Activated CD4-positive, alpha-beta T cell treated with anti-CD3 and anti-CD28 coated beads, Interleukin-2, amount 50 U/mL, for 24 hours (primary cell): ENCODE data around the gene USP37.

Experiments
- DNase-seq, 2 donors: peaks; one replicate each; pipeline ENCODE4 v3.0.0-alpha.2; 2020; ENCODE audit warnings: low read depth in 1 of 2, low spot score in 1 of 2

Gene USP37

DNA sequence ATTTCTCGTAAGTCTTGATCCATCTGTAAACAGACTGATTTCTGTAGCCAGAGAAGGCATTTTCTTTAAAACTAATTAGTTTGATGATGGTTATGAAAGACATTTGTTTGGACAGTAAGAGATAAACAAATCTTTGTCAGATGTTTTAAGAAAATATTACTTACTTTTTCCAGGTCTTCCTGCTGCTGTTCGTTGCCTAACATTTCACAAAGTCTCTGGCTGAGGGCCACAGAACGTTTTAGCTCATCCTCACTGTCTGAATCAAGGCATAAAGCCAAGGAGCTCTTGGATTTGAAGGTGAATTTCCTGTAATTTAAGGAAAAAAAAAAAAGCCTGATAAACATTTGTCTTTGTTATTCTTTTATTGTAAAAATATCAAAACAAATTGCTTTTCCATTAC is 91.5 kb downstream of the USP37 start:
- no peak for DNase-seq

DNA sequence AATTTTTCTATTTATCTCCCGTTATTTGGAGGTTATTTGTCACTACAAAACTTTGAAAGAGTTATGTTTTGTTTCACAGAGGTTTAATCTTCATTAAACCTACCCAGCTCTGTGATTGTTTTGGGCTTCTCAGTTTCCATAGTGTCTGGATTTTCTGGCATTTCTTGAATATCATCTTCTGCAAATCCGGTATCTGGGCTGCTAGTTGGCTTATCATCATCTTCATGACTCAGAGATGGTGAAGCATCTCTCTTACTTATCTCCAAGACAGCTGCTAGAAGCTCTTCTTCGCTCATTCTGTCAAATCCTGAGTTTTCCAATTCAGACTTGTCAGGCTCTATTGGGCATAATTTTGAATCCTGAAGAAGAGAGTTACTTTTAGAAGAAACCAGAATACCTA is 93.6 kb downstream of the USP37 start:
- no peak for DNase-seq

DNA sequence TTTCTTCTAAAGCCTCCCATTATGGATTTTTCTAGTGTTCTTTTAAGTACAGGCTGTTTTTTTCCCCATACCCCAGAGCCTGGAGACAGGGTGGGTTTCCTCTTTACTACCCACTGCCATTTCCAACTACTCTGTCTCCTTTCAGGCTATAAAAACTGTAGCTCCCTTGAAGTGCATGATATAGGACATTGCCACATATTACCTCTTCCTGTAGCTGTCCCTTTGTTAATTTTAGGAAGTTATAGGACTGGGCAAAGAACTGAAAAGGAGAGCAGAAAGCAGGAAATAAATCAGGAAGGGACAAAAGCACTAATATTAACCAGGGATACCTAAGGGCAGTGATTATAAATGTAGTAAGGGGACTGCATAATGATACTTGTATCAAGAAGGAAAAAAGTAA is 95.2 kb downstream of the USP37 start:
- DNase-seq, result no peak

DNA sequence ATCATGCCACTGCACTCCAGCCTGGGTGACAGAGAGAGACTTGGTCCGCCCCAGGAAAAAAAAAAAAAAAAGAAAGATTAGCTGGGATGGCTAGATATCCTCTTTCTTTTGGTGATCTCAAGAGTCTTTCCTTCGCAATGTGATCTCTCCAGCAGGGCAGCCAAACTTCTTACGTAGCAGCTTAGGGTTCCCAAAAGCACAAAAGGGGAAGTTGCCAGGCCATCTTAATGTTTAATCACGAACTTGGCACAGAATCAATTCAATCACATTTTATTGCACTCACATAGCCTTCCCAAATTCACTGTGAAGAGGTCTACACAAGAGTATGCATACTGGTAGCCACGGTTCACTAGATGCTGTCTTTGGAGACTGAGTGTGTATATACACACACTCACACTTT is 96.2 kb downstream of the USP37 start:
- no peak for DNase-seq

DNA sequence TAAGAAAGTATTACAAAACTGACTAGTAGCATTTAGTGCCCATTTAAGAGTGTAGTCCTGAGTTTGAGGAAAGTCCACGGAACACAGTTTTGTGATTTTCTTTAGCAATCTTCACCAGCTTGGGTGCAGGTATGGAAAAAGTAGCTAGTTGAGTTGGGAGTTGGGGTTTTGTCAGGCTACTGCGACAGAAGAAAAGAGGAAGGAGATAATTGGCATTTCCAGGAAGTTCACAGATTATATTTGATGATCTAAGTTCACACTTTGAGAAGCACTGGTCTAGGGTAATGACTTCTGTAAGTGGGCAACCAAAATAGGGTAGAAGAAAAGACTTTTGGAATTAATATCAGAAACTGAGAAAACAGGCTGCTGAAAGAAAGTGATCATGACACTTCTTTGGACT is 97.1 kb downstream of the USP37 start:
- DNase-seq, result no peak

DNA sequence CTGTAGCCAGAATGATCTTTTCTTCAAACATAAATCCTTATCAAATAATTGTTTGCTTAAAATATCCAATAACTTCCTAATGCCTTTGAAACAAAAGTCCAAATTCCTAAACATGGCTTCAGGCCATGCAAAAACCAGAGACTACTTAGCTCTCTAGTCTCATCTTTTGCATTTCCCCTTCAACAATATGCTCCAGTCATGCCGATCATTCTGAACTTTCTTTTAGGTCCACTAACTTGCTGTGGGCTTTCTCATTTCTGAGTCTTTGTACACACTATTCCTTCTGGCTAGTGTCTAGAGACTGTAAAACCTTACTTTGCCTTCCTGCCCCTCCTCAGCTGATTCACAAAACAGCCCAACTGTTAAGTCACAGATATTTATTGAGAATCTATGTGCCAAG is 97.7 kb downstream of the USP37 start:
- no peak for DNase-seq

DNA sequence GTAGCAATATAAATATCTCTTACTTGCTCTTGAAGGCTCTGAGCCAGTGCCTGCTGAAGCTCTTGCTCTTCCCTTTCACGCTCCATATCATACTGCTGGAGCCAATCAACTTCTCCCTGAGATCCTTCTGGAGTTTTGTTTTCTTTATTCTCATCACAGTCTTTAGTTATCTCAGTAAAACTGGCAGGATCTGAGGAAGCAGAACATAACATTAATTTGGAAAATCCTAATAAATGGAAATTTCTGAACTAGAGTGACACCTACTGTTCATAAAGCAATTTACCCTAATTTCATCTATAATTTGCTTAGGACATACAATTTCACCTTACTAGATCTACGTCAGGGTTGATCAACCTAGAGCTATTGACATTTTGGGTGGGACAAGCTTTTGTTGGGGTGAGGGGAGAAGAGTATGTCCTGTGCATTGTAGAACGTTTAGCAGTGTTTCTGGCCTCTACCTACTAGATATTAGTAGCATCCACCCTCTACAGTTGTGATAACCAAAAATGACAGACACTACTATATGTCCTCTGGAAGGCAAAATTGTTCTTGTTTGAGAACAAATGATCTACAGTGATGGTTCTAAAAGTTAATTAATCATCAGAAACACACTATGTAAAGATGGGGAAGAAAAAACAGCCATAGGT is 102.0 kb downstream of the USP37 start:
- DNase-seq, result no peak

DNA sequence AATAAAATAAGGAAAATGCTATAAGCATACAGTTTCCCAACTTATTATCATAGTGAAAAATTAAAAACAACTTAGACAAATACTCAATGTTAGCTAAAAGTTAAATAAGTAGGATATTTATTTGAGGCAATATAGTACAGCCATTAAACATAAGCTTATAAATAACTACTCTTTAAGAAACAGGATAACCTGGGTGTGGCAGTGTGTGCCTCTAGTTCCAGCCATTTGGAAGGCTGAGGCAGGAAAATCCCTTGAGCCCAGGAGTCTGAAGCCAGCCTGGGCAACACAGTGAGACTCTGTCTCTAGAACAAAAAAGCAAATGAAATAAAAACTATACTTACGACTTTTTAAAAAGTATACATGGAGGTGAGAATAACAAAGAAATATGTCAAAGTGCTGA is 109.6 kb downstream of the USP37 start:
- no peak for DNase-seq

DNA sequence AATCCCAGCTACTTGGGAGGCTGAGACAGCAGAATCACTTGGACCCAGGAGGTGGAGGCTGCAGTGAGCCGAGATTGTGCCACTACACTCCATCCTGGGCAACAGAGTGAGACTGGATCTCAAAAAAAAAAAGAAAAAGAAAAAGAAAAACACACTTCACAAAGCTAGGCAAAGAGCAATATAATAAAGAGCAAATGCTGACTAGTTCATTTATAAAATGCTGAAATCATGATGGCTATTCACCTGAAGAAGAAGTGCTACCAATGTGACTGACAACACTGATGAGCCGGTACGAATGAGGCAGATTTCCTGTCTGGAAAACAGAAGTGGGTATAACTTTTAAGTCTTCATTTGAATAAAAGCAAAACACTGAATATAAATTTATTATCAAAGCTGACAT is 111.3 kb downstream of the USP37 start:
- DNase-seq, result no peak

DNA sequence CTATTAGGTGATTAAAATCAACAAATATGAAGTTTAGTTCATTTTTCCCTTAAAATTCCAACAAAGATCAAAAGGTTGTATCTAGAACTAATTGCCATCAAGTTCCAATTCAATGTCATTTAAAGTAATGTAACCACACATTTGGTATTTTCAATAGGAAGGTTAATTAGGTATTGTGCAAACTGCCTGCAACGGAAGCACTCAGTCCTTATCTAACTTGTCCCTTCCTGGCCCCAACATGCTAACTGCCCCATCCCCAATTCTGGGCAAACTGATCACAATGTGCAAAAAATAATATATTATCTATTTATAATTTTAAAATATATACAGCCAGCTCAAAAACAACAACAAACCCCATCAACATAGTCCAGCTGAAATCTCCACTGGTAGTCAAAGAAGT is 116.1 kb downstream of the USP37 start:
- DNase-seq, result no peak

DNA sequence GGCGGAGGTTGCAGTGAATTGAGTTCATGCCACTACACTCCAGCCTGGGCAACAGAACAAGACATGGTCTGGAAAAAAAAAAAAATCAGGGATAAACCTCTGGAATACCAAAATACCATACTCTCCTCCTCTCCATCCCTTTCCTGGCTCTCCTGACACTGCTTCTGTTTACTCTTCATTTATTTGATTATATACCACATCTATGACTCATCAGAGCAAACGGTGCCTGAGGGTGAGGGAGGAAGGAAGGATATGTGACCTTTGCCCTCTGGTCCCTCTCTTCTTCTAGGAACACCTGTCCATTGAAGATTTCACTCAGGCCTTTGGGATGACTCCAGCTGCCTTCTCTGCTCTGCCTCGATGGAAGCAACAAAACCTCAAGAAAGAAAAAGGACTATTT is 119.2 kb downstream of the USP37 start:
- DNase-seq, result no peak

DNA sequence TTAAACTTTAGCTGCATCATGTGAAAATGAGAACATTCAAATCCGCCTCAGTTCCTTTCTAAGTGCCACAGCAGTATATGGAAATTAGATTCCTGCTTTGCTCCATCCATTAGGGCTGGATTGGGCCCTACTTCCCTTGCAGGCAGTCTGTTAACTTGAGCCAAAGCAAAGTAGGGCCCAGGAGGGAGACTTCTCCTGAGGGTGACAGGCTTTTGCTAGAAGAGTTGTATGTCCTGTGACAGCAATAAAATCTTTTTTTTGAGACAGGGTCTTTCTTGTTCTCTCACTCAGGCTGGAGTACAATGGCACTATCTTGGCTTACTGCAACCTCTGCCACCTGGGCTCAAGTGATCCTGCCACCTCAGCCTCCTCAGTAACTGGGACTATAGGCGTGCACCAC is 121.1 kb downstream of the USP37 start:
- DNase-seq, result no peak

DNA sequence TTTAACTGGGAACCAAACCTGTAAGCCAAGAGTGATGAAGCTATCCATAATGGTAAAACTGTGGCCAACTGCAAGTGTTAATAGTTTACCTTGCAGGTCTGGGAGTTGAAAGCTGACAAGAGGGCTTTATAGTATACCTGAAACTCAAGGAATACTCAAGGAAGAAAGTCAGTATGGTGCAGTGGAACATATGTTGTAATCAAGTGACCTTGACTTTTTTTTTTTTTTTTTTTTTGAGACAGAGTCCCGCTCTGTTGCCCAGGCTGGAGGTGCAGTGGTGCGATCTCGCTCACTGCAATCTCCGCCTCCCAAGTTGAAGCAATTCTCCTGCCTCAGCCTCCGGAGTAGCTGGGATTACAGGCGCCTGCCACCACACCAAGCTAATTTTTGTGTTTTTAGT is 121.6 kb downstream of the USP37 start:
- DNase-seq, result no peak

DNA sequence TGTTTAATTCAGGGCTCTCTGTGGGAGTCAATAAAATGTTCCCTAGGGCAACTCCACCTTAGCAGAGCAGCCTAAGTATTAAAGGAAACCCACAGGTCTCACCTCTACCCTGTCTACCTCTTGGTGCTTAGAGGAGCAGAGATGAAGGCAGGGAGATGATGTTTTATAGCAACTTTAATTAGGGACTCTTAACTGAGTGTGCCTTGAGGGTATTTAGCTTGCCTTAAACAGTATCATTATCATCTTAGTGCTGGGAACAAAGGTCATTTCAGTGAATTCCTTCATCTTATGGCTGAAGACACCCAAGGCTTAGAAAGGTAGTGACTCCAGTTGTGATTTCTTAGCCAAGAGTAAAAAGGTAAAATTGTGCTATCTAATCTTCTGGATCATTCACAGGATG is 122.5 kb downstream of the USP37 start:
- no peak for DNase-seq

DNA sequence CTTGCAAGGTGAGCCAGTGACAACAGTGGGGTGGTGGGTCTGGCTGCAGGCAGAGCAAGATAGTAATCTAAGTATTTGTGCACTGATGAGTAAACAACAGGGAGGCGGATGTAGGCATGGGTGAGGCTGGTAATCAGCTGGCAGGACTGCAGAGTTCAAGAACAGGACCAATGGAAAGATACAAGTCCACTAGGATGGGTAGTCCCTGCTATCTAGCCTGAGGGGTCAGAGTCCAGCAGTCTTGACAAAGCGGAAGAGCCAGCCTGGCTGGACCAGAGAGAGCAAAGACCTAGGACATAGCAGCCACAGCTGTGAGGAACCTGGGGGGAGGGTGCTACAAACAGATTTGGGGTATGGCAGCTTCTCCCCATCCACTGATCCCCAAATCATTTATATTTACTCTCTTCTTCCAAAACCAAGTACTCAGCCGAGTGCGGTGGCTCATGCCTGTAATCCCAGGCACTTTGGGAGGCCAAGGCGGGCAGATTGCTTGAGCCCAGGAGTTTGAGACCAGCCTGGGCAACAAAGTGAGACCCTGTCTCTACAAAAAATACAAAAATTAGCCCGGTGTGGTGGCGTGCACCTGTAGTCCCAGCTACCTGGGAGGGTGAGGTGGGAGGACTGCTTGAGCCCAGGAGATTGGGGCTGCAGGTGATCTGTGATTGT is 123.3 kb downstream of the USP37 start:
- DNase-seq, result no peak

DNA sequence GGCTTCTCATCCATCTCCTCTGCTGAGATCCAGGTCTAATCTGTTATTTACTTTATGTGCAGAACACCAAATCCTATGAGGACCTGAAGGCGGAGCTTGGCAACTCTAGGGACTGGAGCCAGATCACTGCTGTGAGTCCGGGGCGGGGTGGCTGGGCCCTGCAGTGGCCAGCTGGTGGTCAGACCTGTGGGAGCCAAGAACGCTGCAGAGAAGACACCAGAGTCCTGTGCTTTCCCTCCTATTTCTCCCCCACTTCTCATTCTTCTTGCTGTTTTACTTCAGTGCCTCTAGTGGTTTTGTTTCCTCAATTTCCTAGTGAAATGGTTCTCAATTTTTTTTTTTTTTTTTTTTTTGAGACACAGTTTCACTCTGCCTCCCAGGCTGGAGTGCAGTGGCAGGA is 129.6 kb downstream of the USP37 start:
- DNase-seq, result no peak

DNA sequence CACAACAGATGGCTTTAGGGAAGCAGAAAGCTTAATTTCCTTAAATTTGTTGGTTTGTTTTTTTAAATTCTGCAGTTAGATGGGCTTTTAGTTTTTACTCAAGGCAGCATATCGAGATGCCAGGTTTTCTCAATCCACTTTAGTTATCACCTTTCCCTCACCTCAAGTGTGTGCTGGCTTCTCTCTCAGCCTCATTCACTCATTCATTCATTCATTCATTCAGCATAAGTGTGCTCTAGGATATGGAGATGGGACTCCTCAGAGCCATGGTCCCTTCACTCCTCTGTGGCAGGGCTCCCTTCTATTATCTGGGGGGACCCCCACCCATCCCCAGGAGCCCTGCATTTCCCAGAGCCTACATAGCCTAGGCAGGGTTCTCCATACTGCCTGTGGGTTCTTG is 130.2 kb downstream of the USP37 start:
- DNase-seq, result no peak

DNA sequence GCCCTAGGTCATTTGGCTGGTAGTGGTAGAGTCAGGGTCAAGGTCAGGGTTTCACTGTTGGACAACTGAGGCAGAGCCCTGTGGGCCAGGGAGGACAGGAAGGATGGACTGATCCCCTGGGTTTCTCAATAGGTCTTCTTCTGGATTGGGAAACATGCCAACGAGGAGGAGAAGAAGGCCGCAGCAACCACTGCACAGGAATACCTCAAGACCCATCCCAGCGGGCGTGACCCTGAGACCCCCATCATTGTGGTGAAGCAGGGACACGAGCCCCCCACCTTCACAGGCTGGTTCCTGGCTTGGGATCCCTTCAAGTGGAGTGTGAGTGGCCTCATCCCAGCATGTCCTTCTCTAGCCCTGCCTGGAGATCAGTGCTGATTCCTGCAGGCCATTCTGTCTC is 131.2 kb downstream of the USP37 start:
- no peak for DNase-seq

DNA sequence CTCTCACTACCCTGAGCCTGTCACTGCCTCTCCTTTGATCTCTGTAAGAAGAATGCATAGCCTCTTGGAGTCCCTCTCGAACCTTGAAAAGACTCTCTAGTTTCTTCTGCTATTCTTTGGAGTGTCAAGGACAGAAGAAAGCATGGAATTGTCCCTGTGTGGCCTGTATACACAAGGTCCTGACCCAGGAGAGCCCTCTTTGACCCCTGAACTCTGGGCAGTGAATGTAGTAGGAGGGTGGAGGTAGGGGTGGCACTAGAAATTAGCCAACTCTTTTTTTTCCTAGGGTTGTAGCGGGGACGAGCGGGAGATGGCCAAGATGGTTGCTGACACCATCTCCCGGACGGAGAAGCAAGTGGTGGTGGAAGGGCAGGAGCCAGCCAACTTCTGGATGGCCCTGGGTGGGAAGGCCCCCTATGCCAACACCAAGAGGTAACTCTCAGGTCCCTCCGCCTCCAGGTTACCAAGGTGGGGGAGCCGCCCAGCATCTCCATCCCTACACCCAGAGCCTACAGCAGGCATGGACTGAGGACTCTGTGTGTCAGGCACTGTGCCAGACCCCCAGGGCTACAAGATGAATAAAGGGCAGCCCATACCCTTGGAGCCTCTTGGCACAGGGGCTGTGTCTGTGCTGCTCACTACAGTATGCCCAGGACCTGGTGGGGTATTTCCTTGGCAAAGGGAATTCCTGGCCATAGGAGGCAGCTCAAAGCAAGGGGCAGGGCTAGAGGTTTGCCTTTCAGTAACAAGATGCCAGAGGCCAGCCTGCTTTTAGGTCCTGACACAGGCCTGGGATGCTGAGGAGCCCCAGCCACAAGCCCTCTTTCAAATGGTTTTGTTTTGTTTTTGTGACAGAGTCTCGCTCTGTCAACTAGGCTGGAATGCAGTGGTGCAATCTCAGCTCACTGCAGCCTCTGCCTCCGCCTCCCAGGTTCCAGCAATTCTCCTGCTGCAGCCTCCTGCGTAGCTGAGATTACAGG is 132.9 kb downstream of the USP37 start:
- DNase-seq, result no peak

DNA sequence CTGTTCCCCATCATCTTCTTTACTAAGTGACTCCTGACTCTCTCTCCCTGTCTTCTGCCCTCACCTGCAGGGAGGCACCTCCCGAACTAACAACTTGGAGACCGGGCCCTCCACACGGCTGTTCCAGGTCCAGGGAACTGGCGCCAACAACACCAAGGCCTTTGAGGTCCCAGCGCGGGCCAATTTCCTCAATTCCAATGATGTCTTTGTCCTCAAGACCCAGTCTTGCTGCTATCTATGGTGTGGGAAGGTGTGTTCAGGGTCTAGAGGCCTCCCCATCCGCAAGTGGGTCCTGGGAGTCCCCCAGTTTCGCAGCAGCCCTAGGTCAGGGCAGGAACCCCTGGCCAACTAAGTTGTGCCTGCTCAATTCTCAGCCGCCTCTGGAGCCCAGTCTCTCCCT is 133.7 kb downstream of the USP37 start:
- no peak for DNase-seq

DNA sequence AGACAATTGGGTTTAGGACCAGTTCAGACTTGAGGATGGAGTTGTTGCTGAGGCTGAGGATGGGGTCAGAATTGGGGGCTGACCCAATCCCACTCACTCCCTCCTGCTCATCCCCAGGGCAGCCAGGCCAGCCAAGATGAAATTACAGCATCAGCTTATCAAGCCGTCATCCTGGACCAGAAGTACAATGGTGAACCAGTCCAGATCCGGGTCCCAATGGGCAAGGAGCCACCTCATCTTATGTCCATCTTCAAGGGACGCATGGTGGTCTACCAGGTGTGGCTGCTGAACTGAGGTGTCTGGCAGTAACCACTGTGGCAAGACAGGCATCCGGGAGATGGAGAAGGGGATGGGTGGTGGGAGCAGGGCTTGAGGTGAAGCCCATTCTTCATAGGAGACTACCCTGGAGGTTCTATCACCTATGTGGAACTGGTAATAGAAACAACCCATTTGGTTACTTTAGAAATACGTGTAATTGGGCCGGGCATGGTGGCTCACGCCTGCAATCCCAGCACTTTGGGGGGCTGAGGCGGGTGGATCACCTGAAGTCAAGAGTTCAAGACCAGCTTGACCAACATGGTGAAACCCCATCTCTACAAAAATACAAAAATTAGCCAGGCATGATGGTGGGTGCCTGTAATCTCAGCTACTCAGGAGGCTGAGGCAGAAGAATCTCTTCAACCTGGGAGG is 135.3 kb downstream of the USP37 start:
- DNase-seq, result no peak

DNA sequence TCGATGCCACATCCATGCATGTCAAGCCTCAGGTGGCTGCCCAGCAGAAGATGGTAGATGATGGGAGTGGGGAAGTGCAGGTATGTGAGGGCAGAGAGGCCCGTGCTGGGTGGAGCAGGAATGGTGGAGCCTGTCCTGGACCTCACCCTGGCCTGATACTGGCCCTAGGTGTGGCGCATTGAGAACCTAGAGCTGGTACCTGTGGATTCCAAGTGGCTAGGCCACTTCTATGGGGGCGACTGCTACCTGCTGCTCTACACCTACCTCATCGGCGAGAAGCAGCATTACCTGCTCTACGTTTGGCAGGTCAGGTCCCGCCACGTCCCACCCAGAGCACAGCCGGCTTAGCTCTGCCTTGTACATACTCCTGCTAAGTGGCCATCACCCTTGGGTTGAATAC is 136.3 kb downstream of the USP37 start:
- DNase-seq, result no peak
